ENCODE results near the gene CYREN.

CYREN gene

GRCh38 chr7:135170274-135170997 is at the start of gene CYREN:
TSS of gene CYREN (minus strand) at chr7:135170707. CDS start at chr7:135168922, 1,785 bp downstream.
- peak; percentile 54 to 96 (median 88) for DNase-seq

- DNase-seq: no peak
Measured at GRCh38 chr7:135217645-135218509, 47.4 kb upstream of the CYREN start.

GRCh38 chr7:135215698-135216097 is 45.2 kb upstream of the CYREN start:
- no peak for DNase-seq

GRCh38 chr7:135215180-135215579 is 44.7 kb upstream of the CYREN start:
- DNase-seq: no peak

- no peak for DNase-seq
Measured at GRCh38 chr7:135213831-135214230, 43.3 kb upstream of the CYREN start.

- peak in 1 of 51 donors; percentile 38 for DNase-seq
Measured at GRCh38 chr7:135211946-135212685, 41.6 kb upstream of the CYREN start.

- peak; percentile 61 to 99 (median 95) for DNase-seq
Measured at GRCh38 chr7:135211179-135211945, 40.9 kb upstream of the CYREN start, which contains the start of gene WDR91. TSS of gene WDR91 (minus strand) at chr7:135211526. CDS start at chr7:135211502, 24 bp downstream.

- DNase-seq: peak in 2 of 51 donors; percentile 49 to 64
Measured at GRCh38 chr7:135210888-135211178, 40.3 kb upstream of the CYREN start.

GRCh38 chr7:135209225-135209834 is 38.8 kb upstream of the CYREN start:
- no peak for DNase-seq

GRCh38 chr7:135208102-135208793 is 37.7 kb upstream of the CYREN start:
- no peak for DNase-seq

- no peak for DNase-seq
Measured at GRCh38 chr7:135207406-135208101, 37.0 kb upstream of the CYREN start.

- no peak for DNase-seq
Measured at GRCh38 chr7:135206941-135207391, 36.5 kb upstream of the CYREN start.

GRCh38 chr7:135205850-135206249 is 35.3 kb upstream of the CYREN start:
- DNase-seq: no peak

GRCh38 chr7:135204876-135205275 is 34.4 kb upstream of the CYREN start:
- DNase-seq: no peak

- DNase-seq: no peak
Measured at GRCh38 chr7:135204341-135204749, 33.8 kb upstream of the CYREN start.

GRCh38 chr7:135201350-135201749 is 30.8 kb upstream of the CYREN start:
- DNase-seq: no peak

- no peak for DNase-seq
Measured at GRCh38 chr7:135200821-135201331, 30.4 kb upstream of the CYREN start.

GRCh38 chr7:135199439-135199838 is 28.9 kb upstream of the CYREN start:
- no peak for DNase-seq

Measured in hypothalamus (tissue), 51 donors.